Small intestine (tissue), 7 donors: ENCODE measurements around the gene LTBP4. TPM values are rescaled to one million over a fixed set of nuclear protein-coding genes. Genes with fewer than 3 reads are reported as not detected.

Source experiments
- DNase-seq, 2 donors: peaks; one replicate each; pipeline versions ENCODE4 v3.0.0 to v3.0.0-alpha.2; 2013
- FAIRE-seq: peaks from 2 replicates; lab custom pipeline; 2012; peaks lifted over from hg19 to GRCh38; lab: Jason Lieb, UNC
- H3K27ac ChIP-seq, 3 donors: one replicate each; pipeline ENCODE4 v1.5.1; 2013; ENCODE audit warnings: low read length in 2 of 3, mild to moderate bottlenecking in 2 of 3, control low read depth in 1 of 3, inconsistent platforms in 1 of 3, low read depth in 1 of 3, moderate library complexity in 1 of 3
- H3K27me3 ChIP-seq, 3 donors: one replicate each; pipeline ENCODE4 v1.6.1; 2013; ENCODE audit warnings: low read length in 3 of 3, inconsistent platforms in 1 of 3; ENCODE audit not compliant: control insufficient read depth in 3 of 3, insufficient read depth in 3 of 3
- H3K36me3 ChIP-seq, 3 donors: one replicate each; pipeline ENCODE4 v1.6.1; 2013; ENCODE audit warnings: low read length in 3 of 3, inconsistent platforms in 1 of 3, low read depth in 1 of 3, mild to moderate bottlenecking in 1 of 3, moderate library complexity in 1 of 3; ENCODE audit not compliant: control insufficient read depth in 3 of 3, insufficient read depth in 2 of 3
- H3K4me1 ChIP-seq, 3 donors: one replicate each; pipeline ENCODE4 v1.6.1; 2013; ENCODE audit warnings: low read length in 2 of 3, inconsistent platforms in 1 of 3, low read depth in 1 of 3, mild to moderate bottlenecking in 1 of 3, moderate library complexity in 1 of 3; ENCODE audit not compliant: control insufficient read depth in 3 of 3, insufficient read depth in 2 of 3
- H3K4me3 ChIP-seq, 3 donors: one replicate each; pipeline ENCODE4 v1.5.1; 2013; ENCODE audit warnings: low read length in 3 of 3, control low read depth in 1 of 3, inconsistent platforms in 1 of 3, low read depth in 1 of 3, mild to moderate bottlenecking in 1 of 3, moderate library complexity in 1 of 3
- H3K9me3 ChIP-seq, 2 donors: one replicate each; pipeline ENCODE4 v1.6.1; 2013; ENCODE audit warnings: low read depth in 1 of 2, low read length in 1 of 2; ENCODE audit not compliant: control insufficient read depth in 2 of 2, insufficient read depth in 1 of 2
- WGBS, 3 donors: extraction: QIAGEN DNeasy Blood & Tissue Kit; methylation state at CpG; one replicate each; pipeline ENCODE4 v1.1.7; 2013; 5-methylcytosine and 5-hydroxymethylcytosine counted together
- polyA plus RNA-seq, 4 donors: library from polyadenylated mRNA; stranded (reverse) in 3 of 4; unstranded in 1 of 4; fragments of 200-250 nt in 3 of 4; fragments of 120-200 nt in 1 of 4; gene quantifications; one replicate each; pipeline versions ENCODE4 v1.2.1 to v1.2.3, GENCODE V29; 2013
- donor health status: healthy with polysubstance abuse.
- donor health status: control.
- donor health status: control.
- donor health status: Bipolar disorder and iron deficiency.
- donor health status: healthy.

The LTBP4 gene
- polyA plus RNA-seq, 4 donors = 63.3 to 222 (median 116) TPM

GRCh38 chr19:40580619-40581018, 20.6 kb upstream of the LTBP4 start:
- DNase-seq (no peak), FAIRE-seq (no peak)
- H3K27me3 ChIP-seq = peaks cover 0 to 5% (median 0%) of the 10 kb centered on the region in 3 donors
- peaks cover 0 to 5% (median 5%) of the 10 kb centered on the region in 3 donors for H3K4me1 ChIP-seq
- H3K36me3 ChIP-seq = peaks cover 4 to 39% (median 9%) of the 10 kb centered on the region in 3 donors
- H3K9me3 ChIP-seq = no peaks in the 10 kb centered on the region
- peak overlapping the region in 1 of 3 donors; percentile 26 for H3K27ac ChIP-seq
- H3K4me3 ChIP-seq = no peak overlapping the region
- 97 to 99% (median 97%) methylated on average over 13 of the region's 13 CpGs for WGBS, 3 donors

GRCh38 chr19:40581531-40581930, 19.6 kb upstream of the LTBP4 start:
- H3K4me1 ChIP-seq = peaks cover 0 to 4% (median 2%) of the 10 kb centered on the region in 3 donors
- 96 to 100% (median 99%) methylated on average over 5 of the region's 5 CpGs for WGBS, 3 donors
- H3K36me3 ChIP-seq = peaks cover 4 to 44% (median 9%) of the 10 kb centered on the region in 3 donors

GRCh38 chr19:40582467-40582866, 18.7 kb upstream of the LTBP4 start:
- Histone ChIP-seq H3K4me1 (peaks cover 0 to 4% (median 2%) of the 10 kb centered on the region in 3 donors), H3K27ac (no peak overlapping the region), H3K4me3 (no peak overlapping the region), H3K9me3 (no peaks in the 10 kb centered on the region), H3K36me3 (peaks cover 4 to 50% (median 9%) of the 10 kb centered on the region in 3 donors), H3K27me3 (no peaks in the 10 kb centered on the region)
- no peak for FAIRE-seq
- WGBS, 3 donors = 85 to 95% (median 87%) methylated on average over 2 of the region's 2 CpGs
- DNase-seq = no peak

More at GRCh38 chr19:40581531-40581930, 19.6 kb upstream of the LTBP4 start:
- H3K4me3 ChIP-seq = no peak overlapping the region
- DNase-seq (no peak), FAIRE-seq (no peak)
- no peak overlapping the region for H3K27ac ChIP-seq
- no peaks in the 10 kb centered on the region for H3K9me3 ChIP-seq
- H3K27me3 ChIP-seq = no peaks in the 10 kb centered on the region

- no peak overlapping the region for H3K4me3 ChIP-seq
- 89 to 93% (median 90%) methylated on average over 12 to 14 of the region's 14 CpGs for WGBS, 3 donors
- H3K4me1 ChIP-seq = no peaks in the 10 kb centered on the region
- H3K27ac ChIP-seq = no peak overlapping the region
- FAIRE-seq (no peak), DNase-seq (no peak)
- no peaks in the 10 kb centered on the region for H3K27me3 ChIP-seq
- peaks cover 9 to 54% (median 10%) of the 10 kb centered on the region in 3 donors for H3K36me3 ChIP-seq
- no peaks in the 10 kb centered on the region for H3K9me3 ChIP-seq
Measured at GRCh38 chr19:40583283-40583682, 17.9 kb upstream of the LTBP4 start.

GRCh38 chr19:40584007-40584406, 17.2 kb upstream of the LTBP4 start:
- H3K36me3 ChIP-seq = peaks cover 9 to 59% (median 10%) of the 10 kb centered on the region in 3 donors
- WGBS, 3 donors = 82 to 90% (median 84%) methylated on average over 5 of the region's 5 CpGs
- no peak for FAIRE-seq

GRCh38 chr19:40585241-40585981, 15.8 kb upstream of the LTBP4 start:
- WGBS, 3 donors = 89 to 91% (median 91%) methylated on average over 11 of the region's 11 CpGs
- DNase-seq = no peak
- no peak overlapping the region for H3K27ac ChIP-seq
- H3K4me1 ChIP-seq = no peaks in the 10 kb centered on the region
- FAIRE-seq = no peak
- no peak overlapping the region for H3K4me3 ChIP-seq
- no peaks in the 10 kb centered on the region for H3K27me3 ChIP-seq
- peaks cover 8 to 56% (median 9%) of the 10 kb centered on the region in 3 donors for H3K36me3 ChIP-seq
- H3K9me3 ChIP-seq = no peaks in the 10 kb centered on the region

More at GRCh38 chr19:40584007-40584406, 17.2 kb upstream of the LTBP4 start:
- H3K27me3 ChIP-seq = no peaks in the 10 kb centered on the region
- H3K27ac ChIP-seq = no peak overlapping the region
- no peak overlapping the region for H3K4me3 ChIP-seq
- DNase-seq = no peak
- no peaks in the 10 kb centered on the region for H3K4me1 ChIP-seq
- H3K9me3 ChIP-seq = no peaks in the 10 kb centered on the region

GRCh38 chr19:40585982-40586422, 15.2 kb upstream of the LTBP4 start:
- no peak overlapping the region for H3K27ac ChIP-seq
- DNase-seq = no peak
- peaks cover 5 to 59% (median 6%) of the 10 kb centered on the region in 3 donors for H3K36me3 ChIP-seq
- no peaks in the 10 kb centered on the region for H3K4me1 ChIP-seq
- H3K4me3 ChIP-seq = no peak overlapping the region
- H3K27me3 ChIP-seq = no peaks in the 10 kb centered on the region
- no peaks in the 10 kb centered on the region for H3K9me3 ChIP-seq
- no peak for FAIRE-seq
- WGBS, 3 donors = 72 to 83% (median 82%) methylated on average over 2 of the region's 2 CpGs

GRCh38 chr19:40586611-40587010, 14.6 kb upstream of the LTBP4 start:
- Histone ChIP-seq H3K36me3 (peaks cover 0 to 58% (median 6%) of the 10 kb centered on the region in 3 donors), H3K4me1 (no peaks in the 10 kb centered on the region), H3K4me3 (no peak overlapping the region), H3K27me3 (no peaks in the 10 kb centered on the region), H3K27ac (no peak overlapping the region), H3K9me3 (no peaks in the 10 kb centered on the region)
- no peak for FAIRE-seq
- 96 to 98% (median 97%) methylated on average over 14 of the region's 14 CpGs for WGBS, 3 donors
- no peak for DNase-seq
